ENCODE results near the gene DOCK2.

The DOCK2 gene

DNA sequence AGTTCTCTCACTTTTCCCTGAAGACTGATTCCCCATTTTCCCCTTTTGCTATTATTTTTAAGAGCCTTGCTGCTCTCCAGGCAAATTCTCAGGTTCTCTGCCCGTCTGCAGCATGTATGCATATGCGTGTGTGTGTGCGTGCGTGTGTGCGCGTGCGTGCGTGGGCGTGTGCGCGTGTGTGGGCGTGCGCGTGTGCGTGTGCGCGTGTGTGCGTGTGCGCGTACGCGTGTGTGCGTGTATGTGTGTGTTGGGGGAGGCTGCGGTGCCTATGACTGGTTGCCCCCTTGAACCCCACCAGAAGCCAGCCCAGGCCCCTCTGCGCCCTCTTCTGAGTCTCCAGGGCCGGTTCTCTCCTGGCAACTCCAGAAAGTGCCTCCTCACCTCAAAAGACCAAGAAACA lies 467.6 kb downstream of the DOCK2 start:
- TF ChIP-seq, protein P1, sequence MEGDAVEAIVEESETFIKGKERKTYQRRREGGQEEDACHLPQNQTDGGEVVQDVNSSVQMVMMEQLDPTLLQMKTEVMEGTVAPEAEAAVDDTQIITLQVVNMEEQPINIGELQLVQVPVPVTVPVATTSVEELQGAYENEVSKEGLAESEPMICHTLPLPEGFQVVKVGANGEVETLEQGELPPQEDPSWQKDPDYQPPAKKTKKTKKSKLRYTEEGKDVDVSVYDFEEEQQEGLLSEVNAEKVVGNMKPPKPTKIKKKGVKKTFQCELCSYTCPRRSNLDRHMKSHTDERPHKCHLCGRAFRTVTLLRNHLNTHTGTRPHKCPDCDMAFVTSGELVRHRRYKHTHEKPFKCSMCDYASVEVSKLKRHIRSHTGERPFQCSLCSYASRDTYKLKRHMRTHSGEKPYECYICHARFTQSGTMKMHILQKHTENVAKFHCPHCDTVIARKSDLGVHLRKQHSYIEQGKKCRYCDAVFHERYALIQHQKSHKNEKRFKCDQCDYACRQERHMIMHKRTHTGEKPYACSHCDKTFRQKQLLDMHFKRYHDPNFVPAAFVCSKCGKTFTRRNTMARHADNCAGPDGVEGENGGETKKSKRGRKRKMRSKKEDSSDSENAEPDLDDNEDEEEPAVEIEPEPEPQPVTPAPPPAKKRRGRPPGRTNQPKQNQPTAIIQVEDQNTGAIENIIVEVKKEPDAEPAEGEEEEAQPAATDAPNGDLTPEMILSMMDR (IDR thresholded peaks at IDR 0.05; ENCODE audit: low read depth, low read length): no peak
- no peak overlapping the region for H3K4me3 ChIP-seq (ENCODE audit: low read depth, low read length)

DNA sequence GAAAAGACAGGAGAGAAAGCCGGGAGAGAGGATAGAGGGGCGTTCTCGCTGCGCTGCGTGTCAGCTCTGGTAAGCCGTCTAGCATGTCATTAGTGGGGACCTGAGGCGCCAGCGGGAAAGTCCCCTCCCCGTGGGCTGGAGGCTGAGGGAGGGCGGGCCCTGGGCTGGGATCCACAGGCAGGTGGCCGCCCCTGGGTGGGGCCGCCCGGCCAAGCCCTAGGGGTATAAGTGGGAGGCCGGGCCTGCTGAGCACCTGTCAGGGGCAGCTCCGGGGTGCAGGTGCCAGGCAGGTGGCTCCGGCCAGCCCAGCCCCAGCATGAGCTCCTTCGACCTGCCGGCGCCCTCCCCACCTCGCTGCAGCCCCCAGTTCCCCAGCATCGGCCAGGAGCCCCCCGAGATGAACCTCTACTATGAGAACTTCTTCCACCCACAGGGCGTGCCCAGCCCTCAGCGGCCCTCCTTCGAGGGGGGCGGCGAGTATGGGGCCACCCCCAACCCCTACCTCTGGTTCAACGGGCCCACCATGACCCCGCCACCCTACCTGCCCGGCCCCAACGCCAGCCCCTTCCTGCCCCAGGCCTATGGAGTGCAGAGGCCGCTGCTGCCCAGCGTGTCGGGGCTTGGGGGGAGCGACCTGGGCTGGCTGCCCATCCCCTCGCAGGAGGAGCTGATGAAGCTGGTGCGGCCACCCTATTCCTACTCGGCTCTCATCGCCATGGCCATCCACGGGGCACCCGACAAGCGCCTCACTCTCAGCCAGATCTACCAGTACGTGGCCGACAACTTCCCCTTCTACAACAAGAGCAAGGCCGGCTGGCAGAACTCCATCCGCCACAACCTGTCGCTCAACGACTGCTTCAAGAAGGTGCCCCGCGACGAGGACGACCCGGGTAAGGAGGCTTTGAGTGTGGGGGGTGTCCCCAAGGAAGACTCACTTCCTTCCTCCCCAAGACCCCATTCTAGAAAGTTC lies 468.9 kb downstream of the DOCK2 start, which contains the start of gene FOXI1:
Gene FOXI1 (plus strand): TSS at position 256 of the 970 bp plus-strand sequence. CDS start 61 bp downstream, at position 317.
- TF ChIP-seq, protein P1 (IDR thresholded peaks at IDR 0.05; ENCODE audit: low read depth, low read length): no peak
- H3K4me3 ChIP-seq (ENCODE audit: low read depth, low read length): no peak within 1 kb of the TSS

DNA sequence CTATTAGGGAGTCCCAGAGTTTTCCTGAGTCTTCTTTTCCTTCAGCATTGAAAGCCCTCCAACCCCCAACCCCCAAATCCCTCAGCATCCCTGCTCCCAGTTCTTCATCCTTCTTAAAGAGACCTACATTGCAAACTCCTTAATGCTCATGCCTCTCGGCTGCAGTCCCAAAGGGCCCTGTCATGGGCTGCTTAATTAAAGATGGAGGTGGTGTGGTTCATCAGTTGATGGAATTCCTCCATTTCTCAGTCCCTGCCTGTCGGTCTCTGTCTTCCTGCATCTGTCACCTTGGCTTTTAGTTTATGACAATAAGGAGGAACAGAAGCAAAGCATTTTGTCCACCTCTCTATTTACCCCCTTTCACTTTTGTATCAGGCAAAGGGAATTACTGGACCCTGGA lies 470.6 kb downstream of the DOCK2 start:
- TF ChIP-seq, protein P1 (IDR thresholded peaks at IDR 0.05; ENCODE audit: low read depth, low read length): no peak
- no peak overlapping the region for H3K4me3 ChIP-seq (ENCODE audit: low read depth, low read length)

DNA sequence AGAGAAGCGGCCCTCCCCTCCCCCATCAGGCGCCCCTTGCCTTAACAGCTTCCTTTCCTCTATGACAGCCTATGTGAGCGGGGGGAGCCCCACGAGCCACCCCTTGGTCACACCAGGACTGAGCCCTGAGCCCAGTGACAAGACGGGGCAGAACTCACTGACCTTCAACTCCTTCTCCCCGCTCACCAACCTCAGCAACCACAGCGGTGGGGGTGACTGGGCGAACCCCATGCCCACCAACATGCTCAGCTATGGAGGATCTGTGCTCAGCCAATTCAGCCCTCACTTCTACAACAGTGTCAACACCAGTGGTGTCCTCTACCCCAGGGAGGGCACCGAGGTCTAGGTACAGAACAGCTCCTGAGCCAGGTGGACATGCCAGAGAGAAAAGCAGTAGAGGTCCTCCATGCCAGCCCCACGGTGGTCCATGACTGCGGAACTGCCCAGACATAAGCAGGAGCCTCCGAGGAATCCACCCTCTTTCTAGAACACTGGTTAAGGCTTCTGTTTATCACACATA lies 471.3 kb downstream of the DOCK2 start:
- TF ChIP-seq, protein P1 (IDR thresholded peaks at IDR 0.05; ENCODE audit: low read depth, low read length): no peak
- H3K4me3 ChIP-seq (ENCODE audit: low read depth, low read length): no peak overlapping the region

DNA sequence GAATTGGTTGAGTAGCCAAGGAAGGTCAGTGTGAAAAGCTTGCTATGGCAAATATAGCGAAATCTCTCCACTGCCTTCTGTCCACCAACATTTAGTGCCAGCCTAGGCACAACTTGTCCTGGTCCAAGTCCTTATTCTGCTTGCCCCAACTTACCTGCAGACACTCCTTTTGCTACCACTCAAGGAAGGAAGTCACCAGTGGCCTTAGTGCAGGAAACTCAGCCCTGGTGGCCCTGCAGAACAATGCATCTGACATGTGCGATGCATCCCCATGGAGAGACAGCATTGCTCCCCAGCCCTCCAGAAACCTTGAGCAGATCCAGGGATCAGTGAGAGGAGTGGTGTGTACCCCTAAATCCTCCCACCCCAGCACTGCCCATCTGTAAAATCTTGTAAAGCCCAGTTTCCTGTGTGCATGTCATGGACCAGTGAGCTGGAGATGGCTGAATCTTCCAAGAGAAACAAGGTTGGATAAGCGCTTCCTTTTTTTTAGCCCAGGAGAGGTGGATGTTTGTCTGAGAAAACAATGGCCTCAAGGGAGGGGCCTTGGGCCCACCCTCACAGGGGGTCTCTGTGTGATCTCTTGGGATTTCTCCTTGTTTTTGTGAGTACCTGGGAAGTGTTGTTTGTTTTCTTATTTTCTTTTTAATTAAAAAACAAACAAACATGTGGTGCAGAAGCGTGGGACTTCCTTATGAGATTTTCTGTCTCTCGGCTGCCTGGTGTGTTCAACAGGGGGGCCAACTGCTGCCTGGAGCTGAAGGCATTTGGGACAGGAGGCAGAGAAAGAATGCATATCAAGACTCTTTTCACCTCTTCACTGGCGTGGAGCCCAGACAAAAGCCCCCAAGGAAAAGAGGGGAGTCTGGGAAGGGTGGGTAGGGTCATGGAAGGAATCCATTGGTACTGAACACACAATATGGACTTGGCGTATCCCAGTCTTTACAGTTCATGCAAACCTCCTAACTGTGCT lies 472.3 kb downstream of the DOCK2 start:
- TF ChIP-seq, protein P1 (IDR thresholded peaks at IDR 0.05; ENCODE audit: low read depth, low read length): no peak

DNA sequence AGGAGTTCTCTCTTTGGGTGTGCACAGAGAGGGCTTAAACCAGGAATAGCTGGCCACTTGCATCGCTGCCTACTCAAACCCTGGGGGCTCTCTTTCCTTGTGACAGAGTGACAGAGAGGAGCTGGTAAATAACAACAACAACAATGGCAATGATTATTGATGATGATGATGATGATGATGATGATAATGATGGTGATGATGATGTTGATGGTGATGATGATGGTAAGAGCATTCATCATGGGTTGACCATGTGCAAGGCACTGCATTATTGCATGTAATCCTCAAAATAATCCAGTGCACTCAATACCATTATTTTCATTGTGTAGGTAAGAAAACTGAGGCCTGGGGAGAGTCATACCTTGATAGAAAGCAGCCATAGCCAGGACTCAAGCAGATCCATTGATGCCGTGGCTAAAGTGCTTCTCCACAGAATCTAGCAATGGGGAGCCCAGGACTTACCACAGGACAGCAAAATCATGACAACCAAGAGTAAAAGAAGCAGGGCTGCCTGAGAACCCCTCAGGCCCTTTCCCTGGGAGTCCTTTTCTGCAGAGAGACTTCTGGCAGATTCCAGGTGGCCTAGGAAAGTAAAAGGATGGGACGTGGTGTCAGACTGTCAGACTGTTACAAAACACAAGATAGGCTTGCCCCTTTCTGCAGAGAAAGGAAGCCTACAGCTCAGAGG lies 473.5 kb downstream of the DOCK2 start:
- TF ChIP-seq, protein P1 (IDR thresholded peaks at IDR 0.05; ENCODE audit: low read depth, low read length): no peak
- H3K4me3 ChIP-seq (ENCODE audit: low read depth, low read length): no peak overlapping the region

More for the DNA sequence above, 472.3 kb downstream of the DOCK2 start:
- no peak overlapping the region for H3K4me3 ChIP-seq (ENCODE audit: low read depth, low read length)
